Urothelium cell line (cell line): ENCODE measurements around the gene C1orf53.

Source experiments
- DNase-seq: peaks from one replicate; pipeline ENCODE4 v3.0.0; 2011; ENCODE audit warnings: low spot score, mixed read lengths
- FAIRE-seq: peaks from 2 replicates; lab custom pipeline; 2011; peaks lifted over from hg19 to GRCh38; lab: Jason Lieb, UNC

C1orf53 gene

GRCh38 chr1:197954718-197955418 is 52.4 kb downstream of the C1orf53 start:
- DNase-seq (no peak), FAIRE-seq (no peak)

- no peak for DNase-seq
- FAIRE-seq = no peak
Observed at GRCh38 chr1:197955486-197956394, 53.3 kb downstream of the C1orf53 start.
